ENCODE measurements around the gene MESP2.

The MESP2 gene

GRCh38 chr15:89740137-89740536 is 36.0 kb upstream of the MESP2 start:
- TF ChIP-seq, protein P1, sequence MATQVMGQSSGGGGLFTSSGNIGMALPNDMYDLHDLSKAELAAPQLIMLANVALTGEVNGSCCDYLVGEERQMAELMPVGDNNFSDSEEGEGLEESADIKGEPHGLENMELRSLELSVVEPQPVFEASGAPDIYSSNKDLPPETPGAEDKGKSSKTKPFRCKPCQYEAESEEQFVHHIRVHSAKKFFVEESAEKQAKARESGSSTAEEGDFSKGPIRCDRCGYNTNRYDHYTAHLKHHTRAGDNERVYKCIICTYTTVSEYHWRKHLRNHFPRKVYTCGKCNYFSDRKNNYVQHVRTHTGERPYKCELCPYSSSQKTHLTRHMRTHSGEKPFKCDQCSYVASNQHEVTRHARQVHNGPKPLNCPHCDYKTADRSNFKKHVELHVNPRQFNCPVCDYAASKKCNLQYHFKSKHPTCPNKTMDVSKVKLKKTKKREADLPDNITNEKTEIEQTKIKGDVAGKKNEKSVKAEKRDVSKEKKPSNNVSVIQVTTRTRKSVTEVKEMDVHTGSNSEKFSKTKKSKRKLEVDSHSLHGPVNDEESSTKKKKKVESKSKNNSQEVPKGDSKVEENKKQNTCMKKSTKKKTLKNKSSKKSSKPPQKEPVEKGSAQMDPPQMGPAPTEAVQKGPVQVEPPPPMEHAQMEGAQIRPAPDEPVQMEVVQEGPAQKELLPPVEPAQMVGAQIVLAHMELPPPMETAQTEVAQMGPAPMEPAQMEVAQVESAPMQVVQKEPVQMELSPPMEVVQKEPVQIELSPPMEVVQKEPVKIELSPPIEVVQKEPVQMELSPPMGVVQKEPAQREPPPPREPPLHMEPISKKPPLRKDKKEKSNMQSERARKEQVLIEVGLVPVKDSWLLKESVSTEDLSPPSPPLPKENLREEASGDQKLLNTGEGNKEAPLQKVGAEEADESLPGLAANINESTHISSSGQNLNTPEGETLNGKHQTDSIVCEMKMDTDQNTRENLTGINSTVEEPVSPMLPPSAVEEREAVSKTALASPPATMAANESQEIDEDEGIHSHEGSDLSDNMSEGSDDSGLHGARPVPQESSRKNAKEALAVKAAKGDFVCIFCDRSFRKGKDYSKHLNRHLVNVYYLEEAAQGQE (IDR thresholded peaks at IDR 0.05; ENCODE audit: insufficient read depth in 1 of 2, low read depth in 2 of 2, low read length in 2 of 2): no peak
- TF ChIP-seq SIN3A (IDR thresholded peaks at IDR 0.05; ENCODE audit: borderline replicate concordance, insufficient read depth, low read length) (no peak), TAF1 (IDR thresholded peaks at IDR 0.05; ENCODE audit: borderline replicate concordance, insufficient read depth, low read length) (no peak), FOXP2 (optimal IDR thresholded peaks at IDR 0.05; ENCODE audit: borderline replicate concordance, extremely low read depth, extremely low read length, insufficient read depth) (no peak), POLR2AphosphoS5 (IDR thresholded peaks at IDR 0.05; ENCODE audit: low read depth, low read length) (no peak)

DNA sequence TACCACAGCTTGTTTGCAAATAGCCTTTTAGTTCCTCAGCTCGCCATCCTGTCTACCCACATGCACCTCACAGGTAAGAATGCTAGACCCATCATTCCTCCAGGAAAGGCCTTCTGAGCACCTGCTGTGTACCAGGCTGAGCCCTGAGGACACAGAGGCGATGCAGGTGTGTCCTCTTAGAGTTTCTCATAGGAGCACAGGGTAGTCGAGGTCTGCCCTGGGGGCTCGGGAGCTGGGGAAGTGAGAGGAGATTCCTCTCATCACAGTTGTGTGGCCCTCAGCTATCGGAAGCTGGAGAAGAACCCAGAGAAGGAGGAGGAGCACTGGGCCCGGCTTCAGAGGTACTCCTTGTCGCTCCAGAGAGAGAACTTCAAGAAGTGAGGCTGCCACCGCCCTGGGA is 33.1 kb upstream of the MESP2 start:
- no peak for TF ChIP-seq TAF1 (IDR thresholded peaks at IDR 0.05; ENCODE audit: borderline replicate concordance, insufficient read depth, low read length)
- TF ChIP-seq, protein P1 (IDR thresholded peaks at IDR 0.05; ENCODE audit: insufficient read depth in 1 of 2, low read depth in 2 of 2, low read length in 2 of 2): no peak
- TF ChIP-seq SIN3A (IDR thresholded peaks at IDR 0.05; ENCODE audit: borderline replicate concordance, insufficient read depth, low read length): no peak
- no peak for TF ChIP-seq POLR2AphosphoS5 (IDR thresholded peaks at IDR 0.05; ENCODE audit: low read depth, low read length)
- TF ChIP-seq FOXP2 (optimal IDR thresholded peaks at IDR 0.05; ENCODE audit: borderline replicate concordance, extremely low read depth, extremely low read length, insufficient read depth): no peak

DNA sequence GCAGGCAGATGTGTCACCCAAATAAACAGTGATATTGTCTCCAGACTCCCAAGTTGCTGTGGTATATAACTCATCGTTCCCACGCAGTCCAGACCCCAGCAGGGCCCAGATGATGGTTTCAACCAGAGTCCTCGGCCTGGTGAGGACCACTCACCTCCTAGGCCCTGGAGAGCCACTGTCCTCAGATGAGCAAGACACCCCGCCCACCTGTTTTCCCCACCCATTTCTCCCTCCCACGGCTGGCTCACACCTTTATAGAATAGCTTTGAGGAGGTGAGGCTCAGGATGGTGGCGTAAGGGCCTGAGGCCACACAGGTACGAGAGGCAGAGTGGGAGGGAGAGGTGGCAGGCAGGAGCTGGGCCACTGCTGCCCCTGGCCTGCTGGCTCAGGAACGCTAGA is 32.5 kb upstream of the MESP2 start:
- TF ChIP-seq SIN3A (IDR thresholded peaks at IDR 0.05; ENCODE audit: borderline replicate concordance, insufficient read depth, low read length) (no peak), FOXP2 (optimal IDR thresholded peaks at IDR 0.05; ENCODE audit: borderline replicate concordance, extremely low read depth, extremely low read length, insufficient read depth) (no peak)
- TF ChIP-seq, protein P1 (IDR thresholded peaks at IDR 0.05; ENCODE audit: insufficient read depth in 1 of 2, low read depth in 2 of 2, low read length in 2 of 2): no peak

GRCh38 chr15:89745131-89745530 is 31.0 kb upstream of the MESP2 start:
- TF ChIP-seq TAF1 (IDR thresholded peaks at IDR 0.05; ENCODE audit: borderline replicate concordance, insufficient read depth, low read length) (no peak), POLR2AphosphoS5 (IDR thresholded peaks at IDR 0.05; ENCODE audit: low read depth, low read length) (no peak), FOXP2 (optimal IDR thresholded peaks at IDR 0.05; ENCODE audit: borderline replicate concordance, extremely low read depth, extremely low read length, insufficient read depth) (no peak), SIN3A (IDR thresholded peaks at IDR 0.05; ENCODE audit: borderline replicate concordance, insufficient read depth, low read length) (no peak)
- TF ChIP-seq, protein P1 (IDR thresholded peaks at IDR 0.05; ENCODE audit: insufficient read depth in 1 of 2, low read depth in 2 of 2, low read length in 2 of 2): no peak

DNA sequence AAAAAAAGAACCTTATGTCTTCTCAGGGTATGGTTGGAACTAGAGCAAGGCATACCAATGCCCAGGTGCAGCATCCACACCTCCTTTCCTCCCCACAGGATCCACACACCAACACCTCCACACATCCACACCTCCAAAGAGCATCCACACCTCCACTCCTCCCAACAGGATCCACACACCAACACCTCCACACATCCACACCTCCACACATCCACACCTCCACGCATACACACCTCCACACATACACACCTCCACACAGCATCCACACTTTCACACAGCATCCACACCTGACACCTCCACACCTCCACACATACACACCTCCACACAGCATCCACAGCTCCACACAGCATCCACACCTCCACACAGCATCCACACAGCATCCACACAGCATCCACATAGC is 30.4 kb upstream of the MESP2 start:
- TF ChIP-seq TAF1 (IDR thresholded peaks at IDR 0.05; ENCODE audit: borderline replicate concordance, insufficient read depth, low read length) (no peak), SIN3A (IDR thresholded peaks at IDR 0.05; ENCODE audit: borderline replicate concordance, insufficient read depth, low read length) (no peak), FOXP2 (optimal IDR thresholded peaks at IDR 0.05; ENCODE audit: borderline replicate concordance, extremely low read depth, extremely low read length, insufficient read depth) (no peak), POLR2AphosphoS5 (IDR thresholded peaks at IDR 0.05; ENCODE audit: low read depth, low read length) (no peak)
- TF ChIP-seq, protein P1 (IDR thresholded peaks at IDR 0.05; ENCODE audit: insufficient read depth in 1 of 2, low read depth in 2 of 2, low read length in 2 of 2): no peak
